AML-193 (cell line): ENCODE measurements around the gene HSPA1A.
A peak's percentile ranks its signal among the peaks of the same experiment; 100 is the strongest.
"Not testable (repeated sequence)": the region's sequence is repeated elsewhere in the genome, so short reads cannot be mapped to it uniquely, and the experiment has no call there.

Experiments used
- DNase-seq, 2 experiments: peaks; one replicate each; lab custom pipeline; 2025; lab: John Stamatoyannopoulos, UW

HSPA1A gene

DNA sequence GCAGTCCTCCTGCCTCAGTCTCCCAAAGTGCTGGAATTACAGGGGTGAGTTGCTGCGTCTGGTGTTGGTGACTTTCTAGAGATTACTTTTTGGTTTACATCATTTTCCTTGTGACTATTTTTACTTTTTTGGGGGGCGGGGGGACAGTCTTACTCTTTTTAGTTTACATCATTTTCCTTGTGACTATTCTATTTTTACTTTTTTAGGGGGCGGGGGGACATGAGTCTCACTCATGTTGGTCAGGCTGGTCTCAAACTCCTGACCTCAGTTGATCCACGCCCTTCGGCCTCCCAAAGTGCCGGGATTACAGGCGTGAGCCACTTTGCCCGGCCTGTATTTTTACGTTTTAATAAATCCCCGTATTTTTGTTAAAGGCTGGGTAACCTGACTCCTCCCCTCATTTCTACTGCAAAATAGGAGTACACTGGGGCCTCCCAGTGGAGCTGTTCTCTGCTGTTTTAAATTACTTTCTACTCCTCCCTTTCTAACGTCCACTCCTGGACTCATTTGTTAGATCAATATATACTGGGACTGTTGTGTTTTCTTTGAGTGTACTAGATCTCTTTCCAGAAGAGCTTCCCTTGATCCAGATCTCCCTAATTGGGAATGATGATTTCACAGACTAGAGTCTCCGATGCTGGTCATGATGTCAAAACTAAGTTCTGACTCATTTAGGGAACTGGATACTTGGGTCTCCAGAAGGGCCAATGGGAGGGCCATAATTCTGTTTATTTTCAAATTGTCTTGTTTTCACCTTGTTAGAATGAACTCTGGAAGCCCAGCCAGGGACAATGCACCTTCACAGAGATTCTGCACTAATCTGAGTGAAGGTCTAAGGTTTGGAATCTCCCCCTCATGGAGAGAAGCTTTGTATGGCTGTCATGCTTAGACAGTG is 21.4 kb downstream of the HSPA1A start:
- DNase-seq = peak in 1 of 2 experiments; percentile 29

GRCh38 chr6:31837369-31838113 is 22.2 kb downstream of the HSPA1A start:
- DNase-seq = peak; percentile 48

- not testable (repeated sequence) for DNase-seq
Measured at GRCh38 chr6:31838114-31838553, 22.8 kb downstream of the HSPA1A start.

- no peak for DNase-seq
Measured at GRCh38 chr6:31838968-31839367, 23.6 kb downstream of the HSPA1A start.

DNA sequence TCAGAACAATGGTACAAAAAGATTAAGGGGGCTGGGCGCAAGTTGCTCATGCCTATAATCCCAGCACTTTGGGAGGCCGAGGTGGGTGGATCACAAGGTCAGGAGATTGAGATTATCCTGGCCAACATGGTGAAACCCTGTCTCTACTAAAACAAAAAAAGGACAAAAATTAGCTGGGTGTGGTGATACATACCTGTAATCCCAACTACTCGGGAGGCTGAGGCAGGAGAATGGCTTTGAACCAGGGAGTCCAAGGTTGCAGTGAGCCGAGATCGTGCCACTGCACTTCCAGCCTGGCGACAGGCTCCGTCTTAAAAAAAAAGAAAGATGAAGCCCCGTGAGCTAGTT is 24.4 kb downstream of the HSPA1A start:
- DNase-seq = not testable (repeated sequence)

DNA sequence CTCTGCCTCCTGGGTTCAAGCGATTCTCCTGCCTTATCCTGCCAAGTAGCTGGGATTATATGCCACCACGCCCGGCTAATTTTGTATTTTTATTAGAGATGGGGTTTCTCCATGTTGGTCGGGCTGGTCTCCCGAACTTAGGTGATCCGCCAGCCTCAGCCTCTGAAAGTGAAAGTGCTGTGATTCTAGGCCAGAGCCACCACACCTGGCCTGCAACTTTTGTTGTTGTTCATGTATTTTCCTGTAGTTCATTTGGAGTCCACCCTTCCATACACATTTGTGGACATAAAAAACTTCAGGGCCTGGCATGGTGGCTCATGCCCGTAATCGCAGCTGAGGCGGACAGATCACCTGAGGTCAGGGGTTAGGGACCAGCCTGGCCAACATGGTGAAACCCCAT is 26.7 kb downstream of the HSPA1A start:
- DNase-seq = no peak

DNA sequence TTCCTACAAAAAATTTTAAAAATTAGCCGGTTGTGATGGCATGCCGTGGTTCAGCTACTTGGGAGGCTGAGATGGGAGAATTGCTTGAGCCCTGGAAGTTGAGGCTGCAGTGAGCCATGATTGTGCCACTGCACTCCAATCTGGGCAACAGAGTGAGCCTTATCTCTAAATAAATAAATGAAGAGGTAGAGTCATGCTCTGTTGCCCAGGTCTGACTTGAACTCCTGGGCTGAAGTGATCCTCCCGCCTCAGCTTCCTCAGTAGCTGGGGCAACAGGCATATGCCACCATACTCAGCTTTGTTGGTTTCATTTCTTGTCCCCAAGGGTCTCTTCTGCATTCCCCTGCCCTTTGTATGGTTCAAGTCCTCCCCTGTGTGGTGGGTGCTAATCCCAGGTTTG is 29.2 kb downstream of the HSPA1A start:
- DNase-seq = no peak

- DNase-seq = no peak
Measured at GRCh38 chr6:31847276-31847978, 32.1 kb downstream of the HSPA1A start.

GRCh38 chr6:31850765-31851484 is 35.6 kb downstream of the HSPA1A start:
- DNase-seq = no peak

- no peak for DNase-seq
Measured at GRCh38 chr6:31851485-31851832, 36.1 kb downstream of the HSPA1A start.

DNA sequence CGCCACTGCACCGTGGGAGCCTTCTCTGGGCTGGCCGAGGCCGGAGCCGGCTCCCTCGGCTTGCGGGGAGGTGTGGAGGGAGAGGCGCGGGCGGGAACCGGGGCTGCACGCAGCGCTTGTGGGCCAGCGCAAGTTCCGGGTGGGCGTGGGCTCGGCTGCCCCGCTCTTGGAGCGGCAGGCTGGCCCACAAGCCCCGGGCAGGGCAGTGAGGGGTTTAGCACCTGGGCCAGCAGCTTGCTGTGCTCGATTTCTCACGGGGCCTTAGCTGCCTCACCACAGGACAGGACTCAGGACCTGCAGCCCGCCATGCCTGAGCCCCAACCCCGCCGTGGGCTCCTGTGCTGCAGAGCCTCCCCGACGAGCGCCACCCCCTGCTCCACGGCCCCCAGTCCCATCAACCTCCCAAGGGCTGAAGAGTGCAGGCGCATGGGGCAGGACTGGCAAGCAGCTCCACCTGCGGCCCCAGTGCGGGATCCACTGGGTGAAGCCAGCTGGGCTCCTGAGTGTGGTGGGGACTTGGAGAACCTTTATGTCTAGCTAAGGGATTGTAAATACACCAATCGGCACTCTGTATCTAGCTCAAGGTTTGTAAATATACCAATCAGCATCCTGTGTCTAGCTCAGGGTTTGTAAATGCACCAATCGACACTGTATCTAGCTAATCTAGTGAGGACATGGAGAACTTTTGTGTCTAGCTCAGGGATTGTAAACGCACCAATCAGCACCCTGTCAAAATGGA is 36.8 kb downstream of the HSPA1A start:
- not testable (repeated sequence) for DNase-seq

- not testable (repeated sequence) for DNase-seq
Measured at GRCh38 chr6:31857774-31858173, 42.4 kb downstream of the HSPA1A start.

GRCh38 chr6:31858707-31859106 is 43.4 kb downstream of the HSPA1A start:
- no peak for DNase-seq

GRCh38 chr6:31859923-31860322 is 44.6 kb downstream of the HSPA1A start:
- no peak for DNase-seq

- no peak for DNase-seq
Measured at GRCh38 chr6:31860349-31860748, 45.0 kb downstream of the HSPA1A start.

GRCh38 chr6:31861150-31861549 is 45.8 kb downstream of the HSPA1A start:
- DNase-seq = no peak

- DNase-seq = no peak
Measured at GRCh38 chr6:31861919-31862343, 46.6 kb downstream of the HSPA1A start.

GRCh38 chr6:31862344-31863235 is 47.2 kb downstream of the HSPA1A start, which contains the start of gene NEU1:
Gene NEU1 (minus strand): TSS chr6:31862821. CDS start chr6:31862776, 45 bp downstream.
- DNase-seq = peak; percentile 100

DNA sequence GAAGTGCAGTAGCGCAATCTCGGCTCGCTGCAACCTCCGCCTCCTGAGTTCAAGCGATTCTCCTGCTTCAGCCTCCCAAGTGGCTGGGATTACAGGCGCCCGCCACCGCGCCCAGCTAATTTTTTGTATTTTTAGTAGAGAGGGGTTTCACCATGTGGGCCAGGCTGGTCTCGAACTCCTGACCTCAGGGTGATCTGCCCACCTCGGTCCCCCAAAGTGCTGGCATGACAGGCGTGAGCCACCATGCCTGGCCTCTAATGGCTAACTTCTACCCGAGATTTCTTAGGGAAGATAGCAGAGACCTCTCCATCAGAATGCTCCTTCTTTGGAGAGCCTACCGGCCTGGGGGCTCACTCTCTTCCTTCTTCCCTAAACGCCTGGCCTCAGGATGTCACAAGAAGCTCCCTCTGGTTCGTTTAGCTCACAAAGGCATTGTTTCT is 48.8 kb downstream of the HSPA1A start:
- not testable (repeated sequence) for DNase-seq

- no peak for DNase-seq
Measured at GRCh38 chr6:31864818-31865204, 49.5 kb downstream of the HSPA1A start.
